Effector memory CD4-positive, alpha-beta T cell (primary cell): ENCODE results near the gene OR7A10.
"Not testable (repeated sequence)": the region's sequence is repeated elsewhere in the genome, so short reads cannot be mapped to it uniquely, and the experiment has no call there.

Source experiments
- DNase-seq, 3 donors: peaks; one replicate each; pipeline ENCODE4 v3.0.0-alpha.2; 2020
- H3K27ac ChIP-seq: 2 replicates; pipeline ENCODE4 v1.7.0; 2013; ENCODE audit warnings: mild to moderate bottlenecking, low read length, moderate library complexity; ENCODE audit not compliant: insufficient read depth, poor library complexity, severe bottlenecking
- H3K27me3 ChIP-seq: replicated peaks from 2 replicates; pipeline ENCODE4 v1.7.0; 2013; ENCODE audit warnings: mild to moderate bottlenecking, low read length; ENCODE audit not compliant: insufficient read depth, control insufficient read depth, poor library complexity, severe bottlenecking
- H3K36me3 ChIP-seq: 2 replicates; pipeline ENCODE4 v1.7.0; 2013; ENCODE audit warnings: mild to moderate bottlenecking, low read length, moderate library complexity; ENCODE audit not compliant: control insufficient read depth, insufficient read depth
- H3K4me1 ChIP-seq: 2 replicates; pipeline ENCODE4 v1.7.0; 2013; ENCODE audit warnings: low read length, mild to moderate bottlenecking; ENCODE audit not compliant: control insufficient read depth, insufficient read depth, poor library complexity, severe bottlenecking
- H3K4me3 ChIP-seq: 2 replicates; pipeline ENCODE4 v1.7.0; 2013; ENCODE audit warnings: low read length, low read depth, mild to moderate bottlenecking; ENCODE audit not compliant: insufficient read depth, poor library complexity, severe bottlenecking
- H3K9me3 ChIP-seq: 2 replicates; pipeline ENCODE4 v1.7.0; 2013; ENCODE audit warnings: mild to moderate bottlenecking, low read length, moderate library complexity; ENCODE audit not compliant: control insufficient read depth

Gene OR7A10

DNA sequence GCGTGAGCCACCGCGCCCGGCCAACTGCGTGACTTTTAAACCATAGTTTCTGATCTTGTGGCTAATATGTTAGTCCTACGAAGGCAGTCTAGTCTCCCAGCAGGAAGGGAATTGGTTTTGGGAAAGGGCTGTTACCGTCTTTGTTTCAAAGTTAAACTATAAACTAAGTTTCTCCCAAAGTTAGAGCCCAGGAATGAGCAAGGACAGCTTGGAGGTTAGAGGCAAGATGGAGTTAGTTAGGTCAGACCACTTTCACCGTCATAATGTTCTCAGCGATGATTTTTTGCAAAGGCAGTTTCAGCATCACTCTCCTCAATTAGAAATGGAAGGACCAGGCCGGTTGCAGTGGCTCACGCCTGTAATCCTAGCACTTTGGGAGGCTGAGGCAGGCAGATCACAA lies 52.7 kb downstream of the OR7A10 start:
- H3K4me1 ChIP-seq: no peaks in the 10 kb centered on the region
- no peak for DNase-seq

GRCh38 chr19:14795078-14795721 lies 53.5 kb downstream of the OR7A10 start:
- no peaks in the 10 kb centered on the region for H3K36me3 ChIP-seq
- no peak overlapping the region for H3K4me3 ChIP-seq
- no peaks in the 10 kb centered on the region for H3K9me3 ChIP-seq
- DNase-seq: no peak
- no peak overlapping the region for H3K27ac ChIP-seq
- no peaks in the 10 kb centered on the region for H3K27me3 ChIP-seq
- H3K4me1 ChIP-seq: no peaks in the 10 kb centered on the region

More for the DNA sequence above, 52.7 kb downstream of the OR7A10 start:
- Histone ChIP-seq H3K36me3 (no peaks in the 10 kb centered on the region), H3K4me3 (no peak overlapping the region), H3K27me3 (no peaks in the 10 kb centered on the region), H3K9me3 (no peaks in the 10 kb centered on the region), H3K27ac (no peak overlapping the region)

- not testable (repeated sequence) for H3K4me3 ChIP-seq, H3K27ac ChIP-seq, DNase-seq, H3K36me3 ChIP-seq, H3K4me1 ChIP-seq, H3K27me3 ChIP-seq, H3K9me3 ChIP-seq
Observed at GRCh38 chr19:14792250-14792649, 56.5 kb downstream of the OR7A10 start.
